HG03060 (cell line): ENCODE measurements around the gene MAP3K21.

Source experiments
- ATAC-seq: cut with Tn5 transposase; IDR thresholded peaks from one replicate; pipeline ENCODE4 v1.9.1; 2021; ENCODE audit warnings: low read depth, moderate number of reproducible peaks; ENCODE audit not compliant: unreplicated experiment

The MAP3K21 gene

DNA sequence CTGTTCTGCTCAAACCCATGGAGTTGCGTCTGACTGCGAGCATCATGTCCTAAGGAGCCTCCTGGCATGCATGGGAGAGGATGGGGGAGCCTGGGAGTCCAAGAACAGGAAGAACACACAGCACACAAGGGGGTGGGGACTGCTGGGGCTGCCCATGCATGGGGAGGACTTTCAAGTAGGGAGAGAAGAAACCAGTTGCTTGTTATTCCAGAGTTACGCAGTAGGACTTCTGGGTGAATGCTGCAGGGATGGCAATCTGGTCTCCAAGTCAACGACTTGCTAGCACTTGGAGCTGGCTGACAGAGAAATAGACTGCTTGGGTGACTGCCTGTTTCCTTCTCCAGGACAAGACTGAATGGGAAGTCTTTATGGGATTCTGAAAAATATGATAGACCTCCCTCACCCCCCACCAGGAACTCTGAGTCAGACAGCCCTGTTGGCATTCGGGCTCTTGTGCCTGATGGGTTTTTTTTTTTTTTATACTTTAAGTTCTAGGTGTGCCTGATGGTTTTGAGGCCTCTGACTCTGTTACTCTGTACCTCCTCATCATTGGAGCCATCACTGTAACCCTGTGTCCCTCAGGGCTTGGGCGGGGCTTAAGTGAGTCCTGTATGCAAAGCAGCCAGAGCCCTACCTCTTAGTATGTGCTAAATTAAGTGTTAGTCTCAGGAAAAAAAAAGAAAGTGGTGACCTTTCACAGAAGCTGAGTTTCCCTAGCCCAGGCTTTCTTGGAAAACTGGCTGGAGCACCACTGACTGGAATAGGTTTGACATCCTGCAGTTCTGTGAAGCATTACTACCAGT is 30.3 kb downstream of the MAP3K21 start:
- ATAC-seq: no peak

DNA sequence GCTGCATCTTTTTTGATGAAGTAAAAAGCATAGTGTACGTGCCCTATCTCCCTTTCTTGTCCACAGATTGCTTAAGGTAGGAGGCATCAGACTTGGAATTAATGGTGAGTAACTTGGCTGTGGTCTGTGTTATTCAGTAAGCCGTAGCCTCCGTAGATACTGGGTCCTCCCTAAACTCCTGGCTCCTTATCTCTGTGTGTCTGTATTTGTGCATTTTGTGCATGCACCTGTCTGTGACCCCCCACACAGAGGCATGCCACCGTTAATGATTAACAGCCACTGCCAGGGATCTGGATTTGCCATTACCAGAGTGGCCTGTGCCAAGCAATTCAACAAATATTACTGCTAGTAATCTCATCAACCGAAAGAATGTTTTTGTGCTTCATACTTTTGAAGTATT is 31.9 kb downstream of the MAP3K21 start:
- ATAC-seq: no peak

DNA sequence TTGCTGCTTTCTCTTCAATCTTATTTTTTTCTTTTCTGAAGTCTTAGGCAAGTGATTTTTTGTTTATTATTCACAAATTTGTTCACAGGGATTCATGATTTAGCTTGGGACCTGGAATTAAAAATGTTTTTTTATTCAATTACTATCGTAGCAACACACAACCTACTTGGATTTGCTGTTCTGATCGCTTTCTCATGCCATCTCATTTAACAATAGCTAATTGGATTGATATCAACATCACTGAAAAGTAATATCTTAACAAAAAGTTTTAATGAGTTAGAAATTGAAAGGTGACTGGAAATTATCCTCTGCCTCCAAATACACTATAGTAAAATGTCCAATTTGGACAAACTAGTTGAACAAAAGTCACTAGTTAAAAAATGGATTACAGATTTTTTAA is 32.4 kb downstream of the MAP3K21 start:
- no peak for ATAC-seq

DNA sequence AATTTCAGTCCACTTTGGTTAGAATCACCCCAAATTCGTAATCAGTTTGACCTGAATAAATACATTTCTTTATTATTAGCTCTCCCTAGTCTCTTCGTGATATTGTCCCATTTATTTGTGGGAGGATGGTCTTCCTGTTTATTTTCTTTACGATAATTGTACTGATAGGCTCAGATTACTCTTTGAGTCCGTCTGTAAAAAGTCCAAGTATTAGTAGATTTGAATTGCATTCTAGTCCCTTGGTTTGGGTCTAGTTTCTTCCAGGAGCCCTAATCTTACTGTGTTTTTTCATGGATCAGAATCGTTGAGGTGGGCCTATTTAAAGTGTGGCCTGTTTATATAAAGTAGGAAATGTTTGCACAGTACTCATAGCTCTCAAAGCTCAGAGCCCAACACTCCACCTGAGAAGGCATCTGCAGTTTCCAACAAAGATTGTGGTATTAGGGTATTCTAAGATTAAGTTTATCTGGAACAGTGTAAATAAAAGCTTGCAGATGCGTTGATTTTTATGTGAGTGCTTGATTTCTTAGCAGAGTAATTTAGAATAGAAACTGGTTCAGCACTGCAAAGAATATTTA is 33.1 kb downstream of the MAP3K21 start:
- ATAC-seq: no peak

DNA sequence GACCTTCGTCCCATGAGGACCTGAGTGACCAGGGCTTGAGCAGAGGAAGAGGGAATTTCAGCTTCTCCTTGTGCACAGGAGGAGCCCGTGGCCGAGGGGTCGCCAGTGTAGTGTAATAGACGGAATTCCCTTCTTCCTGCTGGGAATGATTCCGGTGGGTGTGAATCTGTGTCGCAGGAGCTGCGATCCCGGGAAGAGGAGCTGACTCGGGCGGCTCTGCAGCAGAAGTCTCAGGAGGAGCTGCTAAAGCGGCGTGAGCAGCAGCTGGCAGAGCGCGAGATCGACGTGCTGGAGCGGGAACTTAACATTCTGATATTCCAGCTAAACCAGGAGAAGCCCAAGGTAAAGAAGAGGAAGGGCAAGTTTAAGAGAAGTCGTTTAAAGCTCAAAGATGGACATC is 34.4 kb downstream of the MAP3K21 start:
- no peak for ATAC-seq

DNA sequence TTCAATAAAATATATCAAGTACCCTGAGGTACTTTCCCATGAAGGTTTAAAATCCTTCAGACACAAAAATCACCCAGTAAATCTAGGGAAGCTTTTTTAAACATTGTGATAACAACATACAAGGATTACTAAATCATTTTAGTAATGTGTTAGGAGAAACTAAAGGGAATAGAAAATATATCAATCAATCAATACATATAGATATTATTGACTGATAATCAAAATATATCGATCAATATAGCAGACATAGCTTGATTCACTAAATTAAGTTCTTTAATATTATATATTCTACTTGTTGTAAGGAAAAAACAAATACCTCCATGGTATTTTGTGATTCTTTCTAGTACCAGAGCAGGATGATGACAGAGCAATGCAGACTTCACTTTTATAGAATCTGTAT is 35.2 kb downstream of the MAP3K21 start:
- ATAC-seq: no peak

DNA sequence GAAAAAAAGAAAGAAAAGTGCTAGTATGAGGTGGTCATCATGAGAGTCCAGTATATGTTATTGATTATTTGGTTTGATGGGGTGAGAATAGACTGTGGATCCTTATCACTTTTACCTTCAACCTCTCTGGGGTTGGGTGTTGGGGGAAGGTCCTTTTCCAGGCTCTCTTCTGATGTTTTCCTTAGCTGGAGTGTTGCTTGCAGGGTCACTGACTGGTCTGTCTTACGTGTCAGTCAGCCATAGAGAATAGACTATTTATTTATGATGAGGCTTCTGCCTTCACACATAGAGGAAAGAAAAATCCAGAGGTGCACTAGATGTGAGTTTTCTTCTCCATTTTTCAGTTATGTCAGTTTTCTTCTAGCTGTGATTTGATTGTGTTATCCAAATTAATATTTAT is 36.5 kb downstream of the MAP3K21 start:
- ATAC-seq: no peak

DNA sequence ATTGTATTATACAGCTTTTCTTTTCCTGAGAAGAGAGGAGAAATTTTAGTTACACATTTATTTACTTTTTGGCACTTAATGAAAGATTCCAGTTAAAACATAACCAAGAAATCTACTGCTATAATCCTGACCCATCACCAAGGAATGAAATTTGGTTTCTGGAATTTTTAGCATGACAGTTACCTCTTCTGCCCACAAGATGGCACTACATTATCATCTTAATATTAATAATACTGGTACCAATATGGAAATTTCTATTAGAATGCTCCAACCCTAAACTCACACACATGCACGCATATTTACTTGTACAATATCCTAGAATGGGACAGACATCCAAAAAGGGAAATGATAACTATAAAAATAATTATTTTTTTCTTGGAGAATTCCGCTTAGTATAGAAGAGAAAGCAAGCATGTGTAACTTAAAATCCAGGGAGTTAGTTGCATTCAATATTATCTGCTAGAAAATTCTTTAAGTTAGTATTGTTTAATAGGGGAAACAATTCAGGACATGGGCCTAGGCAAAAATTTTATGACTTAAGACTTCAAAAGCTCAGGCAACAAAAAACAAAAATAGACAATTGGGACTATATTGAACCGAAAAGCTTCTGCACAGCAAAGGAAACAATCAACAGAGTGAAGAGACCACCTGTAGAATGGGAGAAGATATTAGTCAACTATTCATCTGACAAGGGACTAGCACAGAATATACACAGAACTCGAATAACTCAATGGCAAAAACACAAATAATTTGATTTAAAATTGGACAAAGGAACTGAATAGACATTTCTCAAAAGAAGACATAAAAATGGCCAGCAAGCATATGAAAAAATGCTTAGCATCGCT is 37.4 kb downstream of the MAP3K21 start:
- ATAC-seq: no peak

DNA sequence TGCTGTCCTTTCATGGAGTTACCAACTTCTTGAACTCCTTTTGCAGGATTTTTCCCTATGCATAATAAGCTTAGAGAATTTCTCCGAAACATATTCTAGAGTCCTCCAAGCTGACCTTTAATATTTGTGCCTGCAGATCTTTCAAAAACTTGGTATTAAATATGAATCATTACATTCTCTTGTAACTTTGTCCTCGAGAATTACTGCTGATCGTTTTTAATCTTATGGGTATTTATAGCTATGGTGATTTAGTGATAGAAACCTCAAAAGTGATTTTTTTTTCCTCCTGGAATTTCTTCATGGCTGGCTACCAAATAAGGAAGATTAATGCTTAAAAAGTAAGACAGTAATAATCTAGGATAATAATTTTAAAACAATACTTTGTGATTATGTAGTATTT is 39.1 kb downstream of the MAP3K21 start:
- ATAC-seq: no peak

DNA sequence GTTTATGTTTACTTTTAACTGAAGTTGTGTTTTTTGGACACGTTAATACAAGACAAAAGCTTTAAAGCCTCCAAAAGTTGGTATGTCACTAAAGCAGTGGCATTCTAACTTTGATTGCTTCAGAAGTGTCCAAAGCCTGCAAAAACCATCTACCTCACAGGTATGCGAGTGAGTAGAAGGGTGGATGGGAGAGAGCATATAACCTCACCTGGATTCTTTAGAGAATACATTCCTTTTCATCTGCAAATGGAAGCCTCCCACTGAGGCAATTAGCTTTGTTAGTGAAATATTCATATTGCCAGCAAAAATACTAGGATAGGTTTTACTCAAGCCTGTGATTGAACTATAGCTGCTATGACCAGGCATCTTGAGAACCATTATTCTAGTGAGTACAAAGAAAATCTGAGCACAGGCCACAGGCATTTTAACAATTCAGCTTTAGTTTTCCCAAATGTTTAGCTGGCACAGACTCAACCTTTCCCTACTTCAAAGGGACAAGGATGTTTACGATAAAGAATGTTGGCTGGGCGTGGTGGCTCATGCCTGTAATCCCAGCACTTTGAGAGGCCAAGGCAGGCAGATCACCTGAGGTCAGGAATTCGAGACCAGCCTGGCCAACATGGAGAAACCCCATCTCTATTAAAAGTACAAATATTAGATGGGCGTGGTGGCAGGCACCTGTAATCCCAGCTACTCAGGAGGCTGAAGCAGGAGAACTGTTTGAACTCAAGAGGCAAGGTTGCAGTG is 39.7 kb downstream of the MAP3K21 start:
- no peak for ATAC-seq

DNA sequence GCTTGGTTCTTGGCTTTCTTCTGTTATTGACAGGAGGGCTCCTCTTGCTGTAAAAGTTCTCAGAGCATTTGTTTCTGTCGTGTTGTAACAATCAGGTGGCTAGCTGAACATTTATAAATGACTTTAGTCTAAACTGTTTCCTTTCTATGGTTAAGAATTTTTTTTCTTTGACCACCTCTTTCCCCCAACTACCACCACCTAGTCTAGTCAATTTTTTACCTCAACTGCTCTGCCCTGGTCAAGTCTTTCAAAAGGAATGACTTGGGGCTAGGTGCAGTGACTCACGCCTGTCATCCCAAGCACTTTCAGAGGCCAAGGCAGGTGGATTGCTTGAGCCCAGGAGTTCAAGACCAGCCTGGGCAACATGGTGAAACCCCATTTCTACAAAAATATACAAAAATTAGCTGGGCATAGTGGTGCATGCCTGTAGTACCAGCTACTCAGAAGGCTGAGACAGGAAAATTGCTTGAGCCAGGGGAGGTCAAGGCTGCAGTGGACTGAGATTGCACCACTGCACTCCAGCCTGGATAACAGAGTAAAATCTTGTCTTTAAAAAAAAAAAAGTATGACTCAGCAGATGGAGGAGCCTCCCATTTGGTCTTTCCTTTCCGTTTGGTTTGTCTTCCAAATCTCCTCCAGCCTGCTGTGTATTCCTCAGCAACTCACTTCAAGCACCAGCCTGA is 40.7 kb downstream of the MAP3K21 start:
- ATAC-seq: no peak

DNA sequence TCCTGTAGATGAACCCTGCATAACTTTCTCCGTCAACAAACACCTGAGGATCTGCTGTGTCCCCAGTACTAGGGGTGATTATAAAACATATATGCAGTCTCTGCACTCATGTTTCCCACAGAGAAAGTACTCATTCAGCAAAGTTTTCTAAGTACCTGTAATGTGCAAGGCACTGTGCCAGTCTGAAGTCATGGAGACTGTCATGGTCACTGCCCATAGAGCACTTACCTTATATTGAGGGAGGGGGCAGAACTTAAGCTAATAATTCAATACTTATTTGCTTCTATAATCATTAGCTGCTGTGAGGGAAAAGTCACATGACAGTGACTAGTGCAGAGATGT is 41.2 kb downstream of the MAP3K21 start:
- no peak for ATAC-seq

DNA sequence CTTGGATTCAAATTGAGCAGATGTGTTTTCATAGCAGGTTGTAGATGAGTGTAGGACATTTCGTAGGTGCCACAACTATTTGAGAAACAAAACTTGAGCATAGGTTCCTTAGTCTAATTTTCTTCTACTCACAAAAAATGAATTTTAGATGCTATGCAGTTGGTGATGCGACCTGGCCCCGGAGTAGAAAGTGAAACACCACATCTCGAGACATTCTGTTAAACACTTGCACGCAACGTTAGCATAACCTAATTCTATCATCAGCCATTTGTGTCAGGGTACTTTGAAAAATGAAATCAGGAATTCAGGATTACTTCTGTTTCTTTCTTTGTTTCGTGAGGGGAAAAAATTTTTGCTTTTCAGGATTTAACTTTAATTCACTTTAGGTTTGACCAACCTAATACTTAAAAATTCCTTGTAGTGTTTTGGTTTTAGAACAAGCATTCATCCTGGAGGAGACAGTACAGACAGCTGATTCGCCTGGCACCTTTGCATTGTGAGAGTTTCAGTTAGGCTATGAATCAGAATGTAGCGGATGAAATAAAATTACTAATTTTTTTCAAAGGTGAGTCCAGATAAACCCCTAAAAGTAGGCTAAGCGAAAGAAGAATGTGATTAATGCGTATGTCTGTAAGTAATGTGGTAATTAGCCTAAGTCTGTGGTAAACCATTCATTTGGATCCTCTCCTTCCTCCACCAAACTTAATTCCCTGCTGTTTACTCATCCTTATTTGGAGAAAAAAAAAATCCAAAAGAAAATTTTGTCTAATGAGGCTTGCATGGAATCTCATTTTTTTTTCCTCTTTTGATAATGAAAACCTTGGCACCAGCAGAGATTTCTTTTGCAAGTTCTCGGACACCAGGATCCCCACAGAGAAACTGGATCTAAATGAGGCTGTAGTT is 44.9 kb downstream of the MAP3K21 start:
- peak; percentile 49 for ATAC-seq

DNA sequence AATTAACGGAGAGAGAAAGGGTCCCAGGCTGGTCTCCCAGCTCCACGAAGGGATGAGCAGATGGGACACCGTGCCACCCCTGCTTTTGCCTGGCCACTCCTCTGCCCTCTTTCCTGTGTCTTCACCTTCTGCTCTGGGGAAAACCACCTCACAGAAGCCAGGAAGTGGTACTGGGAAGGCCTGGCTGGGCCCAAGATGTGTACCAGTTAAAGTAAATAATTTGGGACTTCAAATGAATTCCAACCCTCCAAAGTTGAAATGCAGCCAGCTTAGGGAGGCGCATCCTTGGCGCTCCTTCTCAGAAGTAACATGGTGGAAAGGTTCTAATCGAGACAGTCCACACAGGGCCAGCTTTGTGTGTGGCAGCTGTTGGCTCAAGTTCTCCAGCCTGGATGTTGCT is 45.7 kb downstream of the MAP3K21 start:
- ATAC-seq: no peak

DNA sequence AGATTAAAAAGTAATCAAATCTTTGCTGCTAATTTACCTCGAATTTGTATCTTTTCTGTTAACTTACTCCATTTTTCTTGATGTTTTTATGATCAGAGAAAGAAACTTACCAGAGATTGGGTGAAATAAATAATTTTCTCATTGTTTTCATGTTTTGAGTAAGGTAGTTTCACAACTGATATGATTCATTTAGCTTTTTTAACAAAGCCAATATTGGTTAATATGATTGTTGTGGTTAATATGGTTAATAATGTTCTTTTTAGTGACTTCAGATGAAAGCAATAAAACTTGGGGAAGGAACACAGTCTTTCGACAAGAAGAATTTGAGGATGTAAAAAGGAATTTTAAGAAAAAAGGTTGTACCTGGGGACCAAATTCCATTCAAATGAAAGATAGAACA is 48.1 kb downstream of the MAP3K21 start:
- no peak for ATAC-seq

DNA sequence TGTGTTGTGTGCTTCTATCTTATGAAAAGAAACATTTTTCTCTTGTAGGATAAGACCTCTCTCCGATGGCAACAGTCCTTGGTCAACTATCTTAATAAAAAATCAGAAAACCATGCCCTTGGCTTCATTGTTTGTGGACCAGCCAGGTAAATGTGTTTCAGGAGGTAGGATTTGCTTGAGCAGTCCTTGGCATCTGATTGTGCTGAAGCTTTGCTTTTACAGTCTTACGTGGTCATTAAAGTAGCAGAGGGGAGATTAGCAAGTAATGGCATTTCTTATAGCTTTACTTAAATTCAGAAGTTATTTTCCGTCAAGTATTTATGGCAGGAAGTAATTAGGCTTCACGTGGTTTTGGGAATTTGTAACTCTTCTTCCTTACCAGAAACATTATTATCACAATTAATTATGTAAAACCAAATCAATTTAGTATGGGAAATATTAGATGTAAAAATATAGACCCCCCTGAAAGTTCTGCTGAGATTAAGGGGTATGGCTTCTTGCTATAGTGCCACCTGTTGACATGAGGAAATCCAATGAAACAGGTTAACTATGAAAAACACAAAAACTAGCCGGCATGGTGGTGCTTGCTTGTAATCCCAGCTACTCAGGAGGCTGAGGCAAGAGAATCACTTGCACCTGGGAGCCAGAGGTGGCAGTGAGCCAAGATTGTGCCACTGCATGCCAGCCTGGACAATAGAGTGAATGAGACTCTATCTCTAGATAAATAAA is 49.0 kb downstream of the MAP3K21 start:
- ATAC-seq: no peak

DNA sequence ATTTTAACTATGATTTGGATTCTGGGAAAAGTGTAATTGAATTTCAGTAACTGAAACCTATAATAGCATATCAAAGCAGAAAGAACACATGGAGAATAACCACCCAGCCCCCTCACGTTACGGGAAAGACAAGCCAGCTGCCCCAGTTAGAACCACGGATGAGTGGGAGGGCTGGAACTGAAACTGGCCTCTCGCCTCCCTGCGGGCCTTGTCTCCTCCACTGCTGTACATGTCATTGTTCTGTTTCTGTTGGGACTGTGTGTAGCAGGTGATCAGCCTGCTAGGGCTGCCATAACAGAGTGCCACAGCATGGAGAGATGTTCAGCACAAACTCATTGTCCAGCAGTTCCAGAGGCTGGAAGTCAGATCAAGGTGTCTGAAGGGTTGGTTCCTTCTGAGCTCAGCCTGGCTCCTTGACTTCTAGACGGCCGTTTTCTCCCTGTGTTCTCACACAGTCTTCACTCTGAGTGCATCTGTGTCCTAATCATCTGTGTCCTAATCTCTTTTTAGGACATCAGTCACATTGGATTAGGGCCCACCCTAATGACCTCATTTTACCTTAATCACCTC is 52.4 kb downstream of the MAP3K21 start:
- ATAC-seq: peak; percentile 58

DNA sequence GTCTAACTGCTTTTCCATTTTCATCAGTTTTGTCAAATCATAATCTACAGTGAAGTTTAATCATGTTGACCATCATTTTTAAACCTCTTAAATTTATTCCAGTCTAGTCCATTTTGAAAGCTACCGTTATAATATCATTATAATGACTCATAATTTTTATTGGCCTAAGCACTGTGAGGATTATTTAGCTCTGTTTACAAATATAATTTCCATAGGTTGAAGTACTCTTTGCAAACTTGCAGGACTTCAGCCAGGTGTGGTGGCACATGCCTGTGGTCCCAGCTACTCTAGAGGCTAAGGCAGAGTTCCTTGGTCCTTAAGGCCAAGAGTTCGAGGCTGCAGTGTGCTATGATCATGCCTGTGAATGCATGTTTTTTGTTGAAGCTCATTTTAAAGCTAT is 54.3 kb downstream of the MAP3K21 start:
- no peak for ATAC-seq
